Keratinocyte (primary cell): ENCODE results near the gene UQCRHL. TPM values are rescaled to one million over a fixed set of nuclear protein-coding genes. Genes with fewer than 3 reads are reported as not detected.

ENCODE experiments used
- DNase-seq: peaks from one replicate; pipeline ENCODE4 v3.0.0-alpha.2; 2011; ENCODE audit warnings: low read depth, missing footprints, low spot score
- FAIRE-seq: peaks from 2 replicates; lab custom pipeline; 2011; peaks lifted over from hg19 to GRCh38; lab: Jason Lieb, UNC
- H2AFZ ChIP-seq: 2 replicates; pipeline ENCODE4 v1.6.0; 2012; ENCODE audit warnings: low read length, control low read depth, inconsistent platforms; ENCODE audit not compliant: control insufficient read depth
- H3K27ac ChIP-seq: 2 replicates; pipeline ENCODE4 v1.5.1; 2011; ENCODE audit warnings: low read length; ENCODE audit not compliant: control insufficient read depth, insufficient read depth
- H3K27me3 ChIP-seq: 3 replicates; pipeline ENCODE4 v1.6.0; 2011; ENCODE audit warnings: low read length; ENCODE audit not compliant: control insufficient read depth, insufficient read depth; ENCODE audit errors: extremely low read depth
- H3K36me3 ChIP-seq, 2 experiments: 2 replicates in 1 of 2; 3 replicates in 1 of 2; pipeline ENCODE4 v1.5.1; 2011; ENCODE audit warnings: low read length in 2 of 2, mild to moderate bottlenecking in 1 of 2; ENCODE audit not compliant: control insufficient read depth in 2 of 2, insufficient read depth in 2 of 2; ENCODE audit errors: extremely low read depth in 1 of 2
- H3K4me1 ChIP-seq: 3 replicates; pipeline ENCODE4 v1.5.1; 2011; ENCODE audit warnings: low read length; ENCODE audit not compliant: control insufficient read depth, insufficient read depth; ENCODE audit errors: extremely low read depth
- H3K4me2 ChIP-seq: 3 replicates; pipeline ENCODE4 v1.6.0; 2011; ENCODE audit warnings: low read depth, low read length; ENCODE audit not compliant: control insufficient read depth, insufficient read depth; ENCODE audit errors: extremely low read depth
- H3K4me3 ChIP-seq, 3 experiments: fragments of 200-600 bp in 1 of 3; sonication (generic) in 1 of 3; 2 replicates in 2 of 3; 3 replicates in 1 of 3; pipeline ENCODE4 v1.5.1; 2011 to 2016; ENCODE audit warnings: low read length in 3 of 3, mild to moderate bottlenecking in 3 of 3, control low read depth in 2 of 3, inconsistent platforms in 1 of 3, low read depth in 1 of 3, mixed read lengths in 1 of 3, mixed run types in 1 of 3, moderate library complexity in 1 of 3; ENCODE audit not compliant: control insufficient read depth in 2 of 3, insufficient read depth in 2 of 3; ENCODE audit errors: extremely low read depth in 1 of 3
- H3K79me2 ChIP-seq: 2 replicates; pipeline ENCODE4 v1.6.0; 2012; ENCODE audit warnings: low read length; ENCODE audit not compliant: control insufficient read depth, insufficient read depth
- H3K9ac ChIP-seq: 3 replicates; pipeline ENCODE4 v1.6.0; 2011; ENCODE audit warnings: low read length; ENCODE audit not compliant: control insufficient read depth, insufficient read depth; ENCODE audit errors: extremely low read depth
- H3K9me1 ChIP-seq: 3 replicates; pipeline ENCODE4 v1.6.0; 2011; ENCODE audit warnings: low read length; ENCODE audit not compliant: control insufficient read depth, insufficient read depth; ENCODE audit errors: extremely low read depth
- H3K9me3 ChIP-seq: 2 replicates; pipeline ENCODE4 v1.5.1; 2012; ENCODE audit warnings: low read depth, low read length; ENCODE audit not compliant: control insufficient read depth
- H4K20me1 ChIP-seq: 3 replicates; pipeline ENCODE4 v1.6.0; 2011; ENCODE audit warnings: low read length; ENCODE audit not compliant: control insufficient read depth, insufficient read depth; ENCODE audit errors: extremely low read depth
- EZH2 ChIP-seq: IDR thresholded peaks from one replicate; pipeline ENCODE4 v1.6.1; 2012; ENCODE audit warnings: inconsistent platforms, mild to moderate bottlenecking, low read length, moderate library complexity
- dilution Hi-C: fragments of 300-500 bp; cut with MboI; formaldehyde crosslinking; loops from one replicate; pipeline ENCODE4 v1.7.0; 2020; ENCODE audit warnings: low sequenced_read_pairs; ENCODE audit not compliant: extremely low pct_ligation_motif_present
- polyA plus RNA-seq, 5 experiments: library from polyadenylated mRNA; depleted of rRNA in 3 of 5; stranded (reverse) in 3 of 5; stranded (forward) in 1 of 5; unstranded in 1 of 5; fragments of >200 nt; gene quantifications; 1 replicate in 1 of 5; 2 replicates in 3 of 5; 3 replicates in 1 of 5; pipeline versions ENCODE4 v1.2.1 to v1.2.3, GENCODE V29; 2011 to 2012; ENCODE audit warnings: missing spikeins in 2 of 5, low read depth in 1 of 5, low replicate concordance in 1 of 5
- TF ChIP-seq, protein P1 (sequence below), 3 experiments: IDR thresholded peaks in 1 of 3; conservative IDR thresholded peaks in 1 of 3; optimal IDR thresholded peaks in 1 of 3; 2 replicates in 2 of 3; 3 replicates in 1 of 3; pipeline versions ENCODE3 to v1.5.1; 2011; ENCODE audit warnings: low read length in 3 of 3, mild to moderate bottlenecking in 3 of 3, moderate library complexity in 2 of 3, control low read depth in 1 of 3, inconsistent platforms in 1 of 3; ENCODE audit not compliant: insufficient read depth in 2 of 3; ENCODE audit errors: extremely low read depth in 1 of 3

Gene UQCRHL
- polyA plus RNA-seq, 1 donor (not counting 4 experiments of a cell fraction or from before 2014, with no cell fraction given) = 14.0 TPM

- Histone ChIP-seq H3K4me3 (no peak overlapping the region), H3K9ac (no peak overlapping the region), H2AFZ (no peak overlapping the region), H3K27ac (no peak overlapping the region), H3K36me3 (peaks cover 26% of the 10 kb centered on the region in 2 experiments), H3K79me2 (no peaks in the 10 kb centered on the region), H3K9me3 (no peaks in the 10 kb centered on the region), H3K4me1 (peaks cover 19% of the 10 kb centered on the region), H3K9me1 (no peaks in the 10 kb centered on the region), H3K27me3 (no peaks in the 10 kb centered on the region), H4K20me1 (no peaks in the 10 kb centered on the region), H3K4me2 (no peak overlapping the region)
- TF ChIP-seq, protein P1, sequence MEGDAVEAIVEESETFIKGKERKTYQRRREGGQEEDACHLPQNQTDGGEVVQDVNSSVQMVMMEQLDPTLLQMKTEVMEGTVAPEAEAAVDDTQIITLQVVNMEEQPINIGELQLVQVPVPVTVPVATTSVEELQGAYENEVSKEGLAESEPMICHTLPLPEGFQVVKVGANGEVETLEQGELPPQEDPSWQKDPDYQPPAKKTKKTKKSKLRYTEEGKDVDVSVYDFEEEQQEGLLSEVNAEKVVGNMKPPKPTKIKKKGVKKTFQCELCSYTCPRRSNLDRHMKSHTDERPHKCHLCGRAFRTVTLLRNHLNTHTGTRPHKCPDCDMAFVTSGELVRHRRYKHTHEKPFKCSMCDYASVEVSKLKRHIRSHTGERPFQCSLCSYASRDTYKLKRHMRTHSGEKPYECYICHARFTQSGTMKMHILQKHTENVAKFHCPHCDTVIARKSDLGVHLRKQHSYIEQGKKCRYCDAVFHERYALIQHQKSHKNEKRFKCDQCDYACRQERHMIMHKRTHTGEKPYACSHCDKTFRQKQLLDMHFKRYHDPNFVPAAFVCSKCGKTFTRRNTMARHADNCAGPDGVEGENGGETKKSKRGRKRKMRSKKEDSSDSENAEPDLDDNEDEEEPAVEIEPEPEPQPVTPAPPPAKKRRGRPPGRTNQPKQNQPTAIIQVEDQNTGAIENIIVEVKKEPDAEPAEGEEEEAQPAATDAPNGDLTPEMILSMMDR (optimal IDR thresholded peaks at IDR 0.05 in 1 of 3, IDR thresholded peaks at IDR 0.05 in 1 of 3, conservative IDR thresholded peaks at IDR 0.05 in 1 of 3; ENCODE audit: extremely low read depth in 1 of 3, insufficient read depth in 2 of 3, low read length in 3 of 3) = no peak
- no peak for TF ChIP-seq EZH2
- FAIRE-seq (no peak), DNase-seq (no peak)
- dilution Hi-C loops = no loop called here
Measured at GRCh38 chr1:15785683-15786082, 21.8 kb downstream of the UQCRHL start.

GRCh38 chr1:15777909-15778707 lies 29.3 kb downstream of the UQCRHL start:
- Histone ChIP-seq H4K20me1 (no peaks in the 10 kb centered on the region), H3K79me2 (peaks cover 14% of the 10 kb centered on the region), H3K9me1 (no peaks in the 10 kb centered on the region), H3K4me1 (no peaks in the 10 kb centered on the region), H3K9me3 (no peaks in the 10 kb centered on the region), H2AFZ (no peak overlapping the region), H3K36me3 (peaks cover 50 to 58% of the 10 kb centered on the region in 2 experiments), H3K4me3 (no peak overlapping the region), H3K27ac (no peak overlapping the region), H3K4me2 (no peak overlapping the region), H3K9ac (no peak overlapping the region), H3K27me3 (no peaks in the 10 kb centered on the region)
- no peak for FAIRE-seq
- TF ChIP-seq EZH2 = no peak
- TF ChIP-seq, protein P1 (optimal IDR thresholded peaks at IDR 0.05 in 1 of 3, IDR thresholded peaks at IDR 0.05 in 1 of 3, conservative IDR thresholded peaks at IDR 0.05 in 1 of 3; ENCODE audit: extremely low read depth in 1 of 3, insufficient read depth in 2 of 3, low read length in 3 of 3) = no peak
- dilution Hi-C loops = no loop called here
- no peak for DNase-seq
